HepG2 (cell line): ENCODE data around the gene SLC12A1. TPM values are rescaled to one million over a fixed set of nuclear protein-coding genes. Genes with fewer than 3 reads are reported as not detected.

Experiments
- ATAC-seq: fragments of 200-7000 bp; cut with Tn5 transposase; 3 replicates; pipeline ENCODE4 v1.9.1; 2020; ENCODE audit warnings: mild to moderate bottlenecking, moderate library complexity
- BruUV-seq: library from RNA; stranded (reverse); fragments of 400-500 nt; replicated peaks from 2 replicates; lab custom pipeline; 2021; lab: Mats Ljungman, UMichigan
- CTCF ChIA-PET: fragments of 300-600 bp; formaldehyde crosslinking; extraction: SDS; loops from one replicate; lab custom pipeline; 2021; ENCODE audit warnings: low total read pairs, inconsistent platforms, low intra/inter-chr PET ratio; lab: Yijun Ruan, JAX
- POLR2A ChIA-PET: fragments of 350-600 bp; sonication (Branson Sonifier 250); formaldehyde crosslinking; loops from one replicate; lab custom pipeline; 2020; ENCODE audit warnings: antibody characterized with exemption, inconsistent platforms; lab: Yijun Ruan, JAX
- DNase-seq: peaks from one replicate; pipeline ENCODE4 v3.0.0-alpha.2; 2015; ENCODE audit warnings: low spot score
- FAIRE-seq: peaks from 3 replicates; lab custom pipeline; 2011; peaks lifted over from hg19 to GRCh38; lab: Jason Lieb, UNC
- H2AFZ ChIP-seq: one replicate; pipeline ENCODE4 v1.6.1; 2011; ENCODE audit warnings: low read length, inconsistent platforms
- H3K27ac ChIP-seq: fragments of 300-600 bp; 3 replicates; pipeline ENCODE4 v1.8.0; 2011; ENCODE audit warnings: mixed run types, mild to moderate bottlenecking, mixed read lengths, low read length, inconsistent platforms; ENCODE audit not compliant: insufficient read depth; ENCODE audit errors: extremely low read length
- H3K27me3 ChIP-seq, 2 experiments: fragments of 200-600 bp in 1 of 2; 2 replicates in 1 of 2; 3 replicates in 1 of 2; pipeline versions ENCODE4 v1.6.0 to v1.8.0; 2011; ENCODE audit warnings: low read length in 2 of 2, mild to moderate bottlenecking in 2 of 2, moderate library complexity in 2 of 2, inconsistent platforms in 1 of 2; ENCODE audit not compliant: insufficient read depth in 2 of 2, control insufficient read depth in 1 of 2
- H3K36me3 ChIP-seq, 2 experiments: fragments of 200-600 bp in 1 of 2; replicated peaks in 1 of 2; 2 replicates in 1 of 2; 3 replicates in 1 of 2; pipeline versions ENCODE4 v1.5.1 to v1.8.0; 2011; ENCODE audit warnings: low read length in 2 of 2, inconsistent platforms in 1 of 2; ENCODE audit not compliant: insufficient read depth in 2 of 2, control insufficient read depth in 1 of 2
- H3K4me1 ChIP-seq: 2 replicates; pipeline ENCODE4 v1.5.1; 2012; ENCODE audit warnings: low read length, inconsistent platforms; ENCODE audit not compliant: insufficient read depth
- H3K4me2 ChIP-seq: 2 replicates; pipeline ENCODE4 v1.6.0; 2011; ENCODE audit warnings: low read depth, low read length, inconsistent platforms
- H3K4me3 ChIP-seq, 3 experiments: fragments of 200-600 bp in 1 of 3; sonication (generic), shearing (Covaris generic) in 1 of 3; replicated peaks in 1 of 3; 2 replicates each; pipeline ENCODE4 v1.5.1; 2011 to 2016; ENCODE audit warnings: low read length in 3 of 3, inconsistent platforms in 2 of 3, low read depth in 2 of 3, mild to moderate bottlenecking in 2 of 3, control low read depth in 1 of 3, mixed read lengths in 1 of 3; ENCODE audit not compliant: insufficient read depth in 1 of 3
- H3K79me2 ChIP-seq: one replicate; pipeline ENCODE4 v1.6.1; 2011; ENCODE audit warnings: low read length, inconsistent platforms; ENCODE audit not compliant: insufficient read depth
- H3K9ac ChIP-seq: 2 replicates; pipeline ENCODE4 v1.6.0; 2011; ENCODE audit warnings: mild to moderate bottlenecking, low read depth, low read length, inconsistent platforms; ENCODE audit not compliant: insufficient read depth
- H3K9me3 ChIP-seq: 2 replicates; pipeline ENCODE4 v1.5.1; 2012; ENCODE audit warnings: mild to moderate bottlenecking, low read length
- H4K20me1 ChIP-seq: 2 replicates; pipeline ENCODE4 v1.6.0; 2011; ENCODE audit warnings: inconsistent platforms, mild to moderate bottlenecking, low read length, moderate library complexity; ENCODE audit not compliant: insufficient read depth
- FOXP1 ChIP-seq, 2 experiments: fragments of 450-650 bp in 1 of 2; IDR thresholded peaks; 2 replicates each; pipeline ENCODE4 v1.6.1; 2017 to 2018; ENCODE audit warnings: antibody characterized with exemption in 1 of 2
- NFE2 ChIP-seq: sonication (generic); formaldehyde crosslinking; IDR thresholded peaks from 2 replicates; pipeline ENCODE4 v1.4.0; 2020; ENCODE audit warnings: missing genetic modification reagents
- PHF20 ChIP-seq: sonication (generic); formaldehyde crosslinking; IDR thresholded peaks from 2 replicates; pipeline ENCODE4 v1.5.0; 2020; ENCODE audit warnings: mild to moderate bottlenecking, missing genetic modification reagents
- REL ChIP-seq: sonication (generic); formaldehyde crosslinking; conservative IDR thresholded peaks from 2 replicates; pipeline ENCODE4 v1.8.0; 2022; ENCODE audit warnings: mild to moderate bottlenecking, missing genetic modification reagents, moderate library complexity
- SIN3A ChIP-seq: IDR thresholded peaks from 2 replicates; pipeline ENCODE4 v1.6.1; 2011; ENCODE audit warnings: low read depth, mild to moderate bottlenecking, control low read depth, low read length, borderline replicate concordance
- USF2 ChIP-seq, 2 experiments: sonication (generic) in 1 of 2; formaldehyde crosslinking in 1 of 2; IDR thresholded peaks; 2 replicates each; pipeline versions ENCODE4 v1.5.1 to v1.6.1; 2011 to 2020; ENCODE audit warnings: borderline replicate concordance in 1 of 2, low read depth in 1 of 2, low read length in 1 of 2, mild to moderate bottlenecking in 1 of 2, missing genetic modification reagents in 1 of 2, moderate library complexity in 1 of 2
- ZBTB10 ChIP-seq: sonication (generic); formaldehyde crosslinking; IDR thresholded peaks from 2 replicates; pipeline ENCODE4 v1.4.0; 2020; ENCODE audit warnings: missing genetic modification reagents, borderline replicate concordance
- ZFP91 ChIP-seq: sonication (generic); formaldehyde crosslinking; IDR thresholded peaks from 2 replicates; pipeline ENCODE4 v1.9.0; 2022; ENCODE audit warnings: missing genetic modification reagents, mild to moderate bottlenecking, borderline replicate concordance
- ZNF687 ChIP-seq: sonication (generic); formaldehyde crosslinking; IDR thresholded peaks from 2 replicates; pipeline ENCODE4 v1.5.1; 2020; ENCODE audit warnings: mild to moderate bottlenecking, missing genetic modification reagents, moderate library complexity
- WGBS: methylation state at CpG from one replicate; pipeline ENCODE4 v1.1.6; 2017; ENCODE audit warnings: low lambda C conversion rate; 5-methylcytosine and 5-hydroxymethylcytosine counted together
- in situ Hi-C: cut with HindIII; loops from 2 replicates; pipeline ENCODE4 v1.10.0; 2017; ENCODE audit warnings: low pct_unique_long_range_greater_than_20kb; ENCODE audit not compliant: extremely low pct_ligation_motif_present
- intact Hi-C: fragments of 100-400 bp; cut with micrococcal nuclease; formaldehyde crosslinking; loops from one replicate; pipeline ENCODE4 v1.10.0; 2022; ENCODE audit not compliant: unreplicated experiment
- polyA plus RNA-seq, 8 experiments: library from polyadenylated mRNA; depleted of rRNA in 3 of 8; stranded (reverse) in 7 of 8; unstranded in 1 of 8; fragments of >200 nt; fragmentation: Illumina TruSeq in 4 of 8; extraction: Trizol in 4 of 8; gene quantifications; 2 replicates each; pipeline versions ENCODE4 v1.2.1 to v1.2.3, GENCODE V29; 2011 to 2016; ENCODE audit warnings: low read depth in 4 of 8, missing spikeins in 1 of 8, mixed read lengths in 1 of 8; ENCODE audit not compliant: insufficient read depth in 1 of 8
- total RNA-seq, 5 experiments: library from RNA; depleted of rRNA; stranded (reverse); fragments of >200 nt; fragmentation: Illumina TruSeq; extraction: Trizol; gene quantifications; 2 replicates each; pipeline ENCODE4 v1.2.3, GENCODE V29; 2016; ENCODE audit warnings: low read depth in 1 of 5

SLC12A1 gene
- total and polyA plus RNA-seq, 2 of the 13 experiments (the other 11 are each of a cell fraction or from before 2014, with no cell fraction given) = not detected

GRCh38 chr15:48177766-48178647 is 28.1 kb upstream of the SLC12A1 start, which contains the start of gene MYEF2:
MYEF2 (minus strand) TSS chr15:48178295; CDS start chr15:48178237, 58 bp downstream.
- Histone ChIP-seq H3K9ac (peak within 1 kb of the TSS; percentile 72; the same call in 1 of the 2 replicates), H3K27me3 (0 out of 5 replicates have a peak, but pooled peaks cover 0 to 4% of the 10 kb centered on the region in 2 experiments), H3K4me3 (peak within 1 kb of the TSS; percentile 66 to 68 (median 66)), H3K27ac (no peak within 1 kb of the TSS), H3K79me2 (peaks cover 4% of the 10 kb centered on the region), H3K9me3 (peaks cover 3% of the 10 kb centered on the region; the same call in 1 of the 2 replicates), H3K4me1 (peaks cover 11% of the 10 kb centered on the region), H2AFZ (no peak within 1 kb of the TSS), H3K4me2 (peak within 1 kb of the TSS; percentile 65), H4K20me1 (no peaks in the 10 kb centered on the region), H3K36me3 (no peaks in the 10 kb centered on the region)
- no peak for FAIRE-seq
- no TSS peak for BruUV-seq
- CTCF ChIA-PET = no interaction called here
- peak; percentile 28 for DNase-seq
- intact Hi-C loops (no loop called here), in situ Hi-C loops (no loop called here)
- POLR2A ChIA-PET = interaction anchor here (1.0 kb wide), 1 partner anchor 153 kb away, joined by 3 read pairs; the partner anchor contains the start of gene DUT
- WGBS = 37% methylated on average over 19 of the region's 71 CpGs
- peak; percentile 93 for ATAC-seq
- TF ChIP-seq REL (0 out of 2 replicates have a peak, but pooled peaks have one; percentile 43), ZNF687 (CRISPR knock-in tag) (peak; percentile 76), ZBTB10 (CRISPR knock-in tag) (no peak), PHF20 (CRISPR knock-in tag) (peak; percentile 23; the same call in 1 of the 2 replicates), SIN3A (no peak), FOXP1 (IDR thresholded peaks at IDR 0.05) (no peak), FOXP1 (CRISPR knock-in tag; IDR thresholded peaks at IDR 0.05) (no peak), NFE2 (CRISPR knock-in tag) (no peak), ZFP91 (0 out of 2 replicates have a peak, but pooled peaks have one; percentile 22), USF2 (IDR thresholded peaks at IDR 0.05; ENCODE audit: low read depth, low read length) (no peak), USF2 (CRISPR knock-in tag; IDR thresholded peaks at IDR 0.05; ENCODE audit: borderline replicate concordance) (no peak)
